ENCODE data around the gene CCDC116.

Gene CCDC116

DNA sequence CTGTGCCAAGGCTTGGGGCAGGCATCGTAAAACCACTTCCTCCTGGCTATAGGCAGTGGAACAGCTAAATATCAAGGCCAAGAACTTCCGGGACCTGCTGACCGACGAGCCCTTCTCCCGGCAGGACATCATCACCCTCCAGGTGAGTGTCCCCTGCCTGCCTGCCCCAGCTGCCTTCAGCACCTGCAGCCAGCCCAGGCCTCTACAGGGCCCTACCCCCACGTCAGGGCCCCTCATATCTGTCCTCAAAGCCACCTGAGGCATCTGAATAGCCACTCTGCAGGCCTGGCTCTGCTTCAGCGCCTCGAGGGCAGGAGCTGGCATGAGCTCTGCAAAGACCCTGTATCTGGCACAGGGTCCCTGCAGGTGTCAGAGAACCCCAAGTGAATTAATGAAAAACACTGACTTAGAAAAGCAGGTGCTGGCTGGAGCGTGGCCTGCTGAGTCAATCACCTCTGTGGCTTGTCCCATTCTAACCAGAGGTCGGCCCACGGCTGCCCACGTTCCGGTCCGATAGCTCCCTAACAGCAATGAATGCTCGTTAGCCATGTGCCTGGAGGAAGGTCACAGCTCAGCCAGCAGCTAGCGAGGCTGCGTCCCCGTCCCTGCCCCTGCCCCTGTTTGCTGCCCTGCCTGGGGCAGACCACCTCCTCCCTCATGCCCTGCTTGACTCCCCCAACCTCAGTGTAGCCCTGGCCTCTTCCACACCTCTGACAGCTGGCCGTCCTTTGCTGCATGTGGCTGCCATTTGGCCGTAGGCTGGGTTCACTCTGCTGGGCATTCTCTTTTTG is 50.0 kb downstream of the CCDC116 start:
- DNase-seq, result no peak

DNA sequence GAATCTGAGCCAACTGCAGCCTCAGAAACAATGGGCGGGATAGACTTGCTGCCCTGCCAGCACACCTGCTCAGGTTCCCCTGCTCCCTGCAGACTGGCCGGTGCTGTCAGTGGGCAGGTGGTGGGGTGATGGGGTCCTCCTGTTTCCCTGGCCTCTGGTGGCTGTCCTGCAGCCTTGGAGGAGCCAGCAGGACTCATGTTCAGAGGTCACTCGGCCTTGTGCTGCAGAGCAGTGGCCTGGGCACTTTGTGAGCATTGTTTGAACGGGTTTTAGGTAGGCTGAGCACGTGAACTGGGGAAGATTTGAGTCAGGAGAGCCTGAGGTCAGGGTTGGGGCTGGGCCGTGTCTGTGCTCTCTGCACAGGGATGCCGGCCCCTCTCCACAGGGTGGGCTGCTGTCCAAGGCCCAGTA is 50.8 kb downstream of the CCDC116 start:
- no peak for DNase-seq

DNA sequence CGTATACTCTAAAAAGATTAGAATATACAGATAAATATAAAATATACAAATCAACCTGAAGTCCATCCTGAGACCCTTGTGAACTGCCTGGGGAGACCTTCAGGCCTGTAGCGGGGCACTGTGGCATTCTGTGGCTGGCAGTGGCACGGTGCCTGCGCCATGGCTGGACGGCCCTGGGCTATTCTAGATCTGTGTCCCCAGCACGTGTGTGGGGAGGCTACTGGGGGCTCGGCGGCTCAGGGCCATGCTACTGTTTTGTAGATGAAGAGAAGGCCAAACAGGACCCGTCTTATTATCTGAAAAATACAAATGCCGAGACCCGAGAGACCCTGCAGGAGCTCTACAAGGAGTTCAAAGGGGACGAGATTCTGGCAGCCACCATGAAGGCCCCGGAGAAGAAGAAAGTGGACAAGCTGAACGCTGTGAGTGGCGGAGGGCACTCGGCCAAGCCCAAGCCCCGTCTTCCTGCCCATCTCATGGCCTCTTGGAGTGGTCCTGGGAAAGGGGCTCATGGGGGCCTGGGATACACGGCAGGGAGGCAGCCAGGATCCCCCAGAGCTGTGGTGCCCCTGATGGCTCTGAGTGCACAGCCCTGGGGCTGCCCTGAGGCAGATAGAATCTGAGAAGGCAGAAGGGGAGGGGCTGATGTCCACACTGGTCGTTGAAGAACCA is 52.1 kb downstream of the CCDC116 start:
- no peak for DNase-seq

DNA sequence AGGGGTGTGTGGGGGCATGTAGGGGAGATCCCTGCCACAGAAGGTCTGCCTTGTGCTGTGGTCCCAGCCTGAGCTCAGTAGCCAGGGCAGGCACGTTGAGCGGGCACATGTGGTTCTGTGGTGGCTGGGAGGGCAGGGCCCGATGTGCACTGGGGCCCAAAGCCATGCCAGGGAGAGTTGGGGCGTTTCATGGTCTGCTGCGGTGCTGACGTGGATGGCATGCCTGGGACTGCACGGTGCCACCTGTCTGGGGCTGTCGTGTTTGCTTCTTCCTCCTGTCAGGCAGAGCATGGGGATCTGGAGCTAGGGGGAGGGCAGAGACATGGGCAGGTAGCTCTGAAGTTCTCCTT is 52.6 kb downstream of the CCDC116 start:
- no peak for DNase-seq

DNA sequence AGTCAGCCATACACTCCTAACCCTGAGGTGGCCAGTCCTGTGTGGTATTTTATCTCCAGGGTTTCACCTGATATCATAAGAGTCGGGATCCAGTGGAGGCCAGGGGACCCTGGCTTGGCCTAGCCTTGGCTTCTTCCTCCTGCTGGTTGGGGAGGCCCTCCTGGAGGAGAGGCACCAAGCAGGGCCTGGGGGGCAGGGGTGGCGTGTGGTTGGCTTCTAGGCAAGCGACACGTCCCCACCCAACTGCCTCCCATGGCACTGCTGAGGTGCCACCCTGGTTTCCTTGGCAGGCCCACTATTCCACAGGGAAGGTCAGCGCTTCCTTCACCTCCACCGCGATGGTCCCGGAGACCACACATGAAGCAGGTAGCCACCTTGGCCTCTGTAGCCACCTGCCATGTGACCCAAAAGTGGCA is 53.6 kb downstream of the CCDC116 start:
- DNase-seq, result no peak

All from NCI-H526 (cell line).